ENCODE measurements around the gene IKZF2.

- TF ChIP-seq CTCF (IDR thresholded peaks at IDR 0.05; ENCODE audit: low read length) (no peak), EZH2 (optimal IDR thresholded peaks at IDR 0.05; ENCODE audit: low read depth, low read length) (no peak)
Measured at GRCh38 chr2:213145715-213146242, 5.6 kb downstream of the IKZF2 start.

All from MM.1S (cell line).